PC-3 (cell line): ENCODE data around the gene B4GALNT4. TPM values are rescaled to one million over a fixed set of nuclear protein-coding genes. Genes with fewer than 3 reads are reported as not detected.
"Not testable (repeated sequence)": the region's sequence is repeated elsewhere in the genome, so short reads cannot be mapped to it uniquely, and the experiment has no call there.

Source experiments
- ATAC-seq: fragments of 200-7000 bp; cut with Tn5 transposase; 2 replicates; pipeline ENCODE4 v1.9.1; 2020; ENCODE audit warnings: mild to moderate bottlenecking, moderate library complexity
- BruUV-seq: library from RNA; stranded (reverse); fragments of 400-500 nt; replicated peaks from 2 replicates; lab custom pipeline; 2021; lab: Mats Ljungman, UMichigan
- CTCF ChIA-PET: fragments of 300-600 bp; sonication (Branson Sonifier 250); formaldehyde crosslinking; loops from one replicate; lab custom pipeline; 2022; ENCODE audit warnings: antibody characterized with exemption; lab: Charles Lee
- POLR2A ChIA-PET: fragments of 300-600 bp; sonication (Branson Sonifier 250); formaldehyde crosslinking; loops from one replicate; lab custom pipeline; 2022; ENCODE audit warnings: antibody characterized with exemption; ENCODE audit not compliant: unreplicated experiment; lab: Charles Lee
- DNase-seq: peaks from one replicate; pipeline ENCODE4 v3.0.0-alpha.2; 2015
- H2AFZ ChIP-seq: fragments of 300-600 bp; sonication (generic); 2 replicates; pipeline ENCODE4 v1.6.0; 2016; ENCODE audit warnings: antibody characterized with exemption, low read length
- H3F3A ChIP-seq: fragments of 300-600 bp; sonication (generic); one replicate; pipeline ENCODE4 v1.6.0; 2017; ENCODE audit warnings: antibody characterized with exemption, low read length, control low read depth, mild to moderate bottlenecking; ENCODE audit not compliant: unreplicated experiment
- H3K27ac ChIP-seq: fragments of 300-600 bp; sonication (generic); 2 replicates; pipeline ENCODE4 v1.5.1; 2016; ENCODE audit warnings: mild to moderate bottlenecking, low read length
- H3K27me3 ChIP-seq: fragments of 300-600 bp; sonication (generic); 2 replicates; pipeline ENCODE4 v1.6.1; 2016; ENCODE audit warnings: low read length, mixed read lengths
- H3K36me3 ChIP-seq: fragments of 300-600 bp; sonication (generic); 2 replicates; pipeline ENCODE4 v1.6.1; 2016; ENCODE audit warnings: low read depth, mixed run types, low read length, mixed read lengths
- H3K4me1 ChIP-seq: fragments of 300-600 bp; sonication (generic); 2 replicates; pipeline ENCODE4 v1.5.1; 2016; ENCODE audit warnings: low read length; ENCODE audit not compliant: insufficient read depth
- H3K4me2 ChIP-seq: fragments of 300-600 bp; sonication (generic); 2 replicates; pipeline ENCODE4 v1.6.0; 2016; ENCODE audit warnings: low read length
- H3K4me3 ChIP-seq: fragments of 300-600 bp; sonication (generic); 2 replicates; pipeline ENCODE4 v1.5.1; 2016; ENCODE audit warnings: mild to moderate bottlenecking, low read length, mixed read lengths
- H3K79me2 ChIP-seq: fragments of 300-600 bp; sonication (generic); 2 replicates; pipeline ENCODE4 v1.6.1; 2017; ENCODE audit warnings: low read length, mixed read lengths
- H3K9ac ChIP-seq: fragments of 300-600 bp; sonication (generic); 2 replicates; pipeline ENCODE4 v1.6.0; 2016; ENCODE audit warnings: mild to moderate bottlenecking, low read length
- H3K9me2 ChIP-seq: fragments of 300-600 bp; sonication (generic); replicated peaks from 2 replicates; pipeline ENCODE4 v1.6.1; 2016; ENCODE audit warnings: mixed run types, low read length, mixed read lengths
- H3K9me3 ChIP-seq: fragments of 300-600 bp; sonication (generic); 2 replicates; pipeline ENCODE4 v1.6.1; 2016; ENCODE audit warnings: low read length, mixed read lengths
- H4K20me1 ChIP-seq: fragments of 300-600 bp; sonication (generic); 2 replicates; pipeline ENCODE4 v1.6.1; 2016; ENCODE audit warnings: low read length, mixed read lengths
- EZH2 ChIP-seq: fragments of 300-600 bp; sonication (generic); IDR thresholded peaks from one replicate; pipeline ENCODE4 v1.6.1; 2017; ENCODE audit warnings: antibody characterized with exemption, mild to moderate bottlenecking, low read length; ENCODE audit not compliant: unreplicated experiment
- EZH2phosphoT487 ChIP-seq: fragments of 300-600 bp; sonication (generic); IDR thresholded peaks from 2 replicates; pipeline ENCODE4 v1.6.1; 2018; ENCODE audit warnings: mild to moderate bottlenecking, antibody characterized with exemption, low read length, borderline replicate concordance
- intact Hi-C: fragments of 100-400 bp; cut with micrococcal nuclease; formaldehyde crosslinking; loops from 2 replicates; pipeline ENCODE4 v1.9.0; 2023
- total RNA-seq: library from RNA; depleted of rRNA; stranded (reverse); fragments of >200 nt; gene quantifications from 2 replicates; pipeline ENCODE4 v1.2.3, GENCODE V29; 2014
- TF ChIP-seq, protein P1 (sequence below): fragments of 300-600 bp; sonication (generic); conservative IDR thresholded peaks from 2 replicates; pipeline ENCODE4 v1.5.1; 2017; ENCODE audit warnings: antibody characterized with exemption, low read depth, mild to moderate bottlenecking, low read length

Gene B4GALNT4
- total RNA-seq, 1 experiment from 2014 or later, result 52.9 TPM

DNA sequence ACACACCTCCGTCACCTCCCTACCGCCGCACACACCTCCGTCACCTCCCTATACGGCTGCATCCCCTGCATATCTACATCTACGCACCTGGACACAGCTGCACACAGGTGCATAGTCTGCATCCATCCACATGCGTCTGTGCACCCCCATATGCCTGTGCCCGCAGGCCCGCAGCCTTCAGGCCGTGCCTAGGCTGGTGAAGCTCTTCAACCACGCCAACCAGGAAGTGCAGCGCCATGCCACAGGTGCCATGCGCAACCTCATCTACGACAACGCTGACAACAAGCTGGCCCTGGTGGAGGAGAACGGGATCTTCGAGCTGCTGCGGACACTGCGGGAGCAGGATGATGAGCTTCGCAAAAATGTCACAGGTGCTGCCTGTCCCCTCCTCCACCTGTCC lies 29.5 kb downstream of the B4GALNT4 start:
- H3K9me2 ChIP-seq, result no peaks in the 10 kb centered on the region
- peaks cover 8% of the 10 kb centered on the region for H3K4me1 ChIP-seq
- H3K4me2 ChIP-seq, result no peak overlapping the region
- H3K4me3 ChIP-seq, result no peak overlapping the region
- peaks cover 36% of the 10 kb centered on the region for H3K36me3 ChIP-seq
- POLR2A ChIA-PET, result no interaction called here
- H3K79me2 ChIP-seq, result peaks cover 38% of the 10 kb centered on the region
- intact Hi-C loops, result loop anchor here (10.0 kb wide), 1 partner anchor 46 kb away; the partner anchor contains the start of gene ANO9
- H3F3A ChIP-seq, result no peaks in the 10 kb centered on the region
- H3K27me3 ChIP-seq, result no peaks in the 10 kb centered on the region
- H2AFZ ChIP-seq, result no peak overlapping the region
- DNase-seq, result no peak
- peaks cover 12% of the 10 kb centered on the region; the same call in 1 of the 2 replicates for H4K20me1 ChIP-seq
- H3K9ac ChIP-seq, result no peak overlapping the region
- TF ChIP-seq, protein P1, sequence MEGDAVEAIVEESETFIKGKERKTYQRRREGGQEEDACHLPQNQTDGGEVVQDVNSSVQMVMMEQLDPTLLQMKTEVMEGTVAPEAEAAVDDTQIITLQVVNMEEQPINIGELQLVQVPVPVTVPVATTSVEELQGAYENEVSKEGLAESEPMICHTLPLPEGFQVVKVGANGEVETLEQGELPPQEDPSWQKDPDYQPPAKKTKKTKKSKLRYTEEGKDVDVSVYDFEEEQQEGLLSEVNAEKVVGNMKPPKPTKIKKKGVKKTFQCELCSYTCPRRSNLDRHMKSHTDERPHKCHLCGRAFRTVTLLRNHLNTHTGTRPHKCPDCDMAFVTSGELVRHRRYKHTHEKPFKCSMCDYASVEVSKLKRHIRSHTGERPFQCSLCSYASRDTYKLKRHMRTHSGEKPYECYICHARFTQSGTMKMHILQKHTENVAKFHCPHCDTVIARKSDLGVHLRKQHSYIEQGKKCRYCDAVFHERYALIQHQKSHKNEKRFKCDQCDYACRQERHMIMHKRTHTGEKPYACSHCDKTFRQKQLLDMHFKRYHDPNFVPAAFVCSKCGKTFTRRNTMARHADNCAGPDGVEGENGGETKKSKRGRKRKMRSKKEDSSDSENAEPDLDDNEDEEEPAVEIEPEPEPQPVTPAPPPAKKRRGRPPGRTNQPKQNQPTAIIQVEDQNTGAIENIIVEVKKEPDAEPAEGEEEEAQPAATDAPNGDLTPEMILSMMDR, result no peak
- TF ChIP-seq EZH2, result no peak
- no peak for TF ChIP-seq EZH2phosphoT487
- CTCF ChIA-PET, result no interaction called here
- H3K27ac ChIP-seq, result no peak overlapping the region
- no peaks in the 10 kb centered on the region for H3K9me3 ChIP-seq
- ATAC-seq, result no peak
- no TSS peak for BruUV-seq

DNA sequence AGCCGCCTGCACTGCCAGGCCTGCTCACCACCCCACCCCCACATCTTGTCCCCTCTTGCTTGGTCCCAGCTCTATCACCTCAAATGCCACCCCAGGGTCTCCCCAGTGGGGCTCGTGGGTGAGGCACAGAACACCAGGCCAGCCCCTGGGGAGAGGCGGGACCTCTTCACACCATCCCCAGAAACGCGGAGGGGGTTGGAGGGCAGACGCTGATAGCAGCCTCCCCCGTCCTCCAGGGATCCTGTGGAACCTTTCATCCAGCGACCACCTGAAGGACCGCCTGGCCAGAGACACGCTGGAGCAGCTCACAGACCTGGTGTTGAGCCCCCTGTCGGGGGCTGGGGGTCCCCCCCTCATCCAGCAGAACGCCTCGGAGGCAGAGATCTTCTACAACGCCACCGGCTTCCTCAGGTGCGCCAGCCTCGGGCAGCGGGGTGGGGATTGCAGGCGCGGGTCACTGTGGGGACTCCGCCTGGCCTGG lies 30.5 kb downstream of the B4GALNT4 start:
- Histone ChIP-seq H3K27ac (no peak overlapping the region), H3F3A (no peaks in the 10 kb centered on the region), H3K27me3 (no peaks in the 10 kb centered on the region), H3K4me1 (peaks cover 7% of the 10 kb centered on the region; the same call in 1 of the 2 replicates), H4K20me1 (peaks cover 12% of the 10 kb centered on the region; the same call in 1 of the 2 replicates), H3K79me2 (peaks cover 29% of the 10 kb centered on the region), H2AFZ (no peak overlapping the region), H3K36me3 (peaks cover 41% of the 10 kb centered on the region), H3K9me2 (no peaks in the 10 kb centered on the region), H3K4me2 (no peak overlapping the region), H3K9ac (no peak overlapping the region), H3K9me3 (no peaks in the 10 kb centered on the region), H3K4me3 (no peak overlapping the region)
- POLR2A ChIA-PET, result no interaction called here
- no peak for ATAC-seq
- CTCF ChIA-PET, result no interaction called here
- no peak for DNase-seq
- intact Hi-C loops, result loop anchor here (10.0 kb wide), 1 partner anchor 45 kb away; the partner anchor contains the start of gene ANO9
- no TSS peak for BruUV-seq
- no peak for TF ChIP-seq EZH2phosphoT487
- no peak for TF ChIP-seq EZH2
- TF ChIP-seq, protein P1, result no peak

DNA sequence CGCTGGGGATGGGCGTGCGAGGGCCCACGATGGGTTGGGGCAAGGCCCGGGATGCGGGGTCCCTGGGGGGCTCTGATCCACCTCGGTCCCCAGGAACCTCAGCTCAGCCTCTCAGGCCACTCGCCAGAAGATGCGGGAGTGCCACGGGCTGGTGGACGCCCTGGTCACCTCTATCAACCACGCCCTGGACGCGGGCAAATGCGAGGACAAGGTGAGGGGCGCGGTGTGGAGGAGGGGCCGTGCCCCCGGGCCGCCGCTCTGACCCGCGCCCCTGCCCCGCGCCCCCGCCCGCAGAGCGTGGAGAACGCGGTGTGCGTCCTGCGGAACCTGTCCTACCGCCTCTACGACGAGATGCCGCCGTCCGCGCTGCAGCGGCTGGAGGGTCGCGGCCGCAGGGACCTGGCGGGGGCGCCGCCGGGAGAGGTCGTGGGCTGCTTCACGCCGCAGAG lies 31.0 kb downstream of the B4GALNT4 start:
- H3F3A ChIP-seq, result no peaks in the 10 kb centered on the region
- DNase-seq, result no peak
- H3K9me3 ChIP-seq, result no peaks in the 10 kb centered on the region
- no peak for ATAC-seq
- H3K27me3 ChIP-seq, result no peaks in the 10 kb centered on the region
- no peak overlapping the region for H2AFZ ChIP-seq
- H3K79me2 ChIP-seq, result peaks cover 24% of the 10 kb centered on the region
- H3K4me3 ChIP-seq, result no peak overlapping the region
- H3K4me1 ChIP-seq, result peaks cover 7% of the 10 kb centered on the region; the same call in 1 of the 2 replicates
- TF ChIP-seq, protein P1, result no peak
- POLR2A ChIA-PET, result no interaction called here
- no peak overlapping the region for H3K9ac ChIP-seq
- BruUV-seq, result no TSS peak
- peaks cover 41% of the 10 kb centered on the region for H3K36me3 ChIP-seq
- H3K27ac ChIP-seq, result no peak overlapping the region
- H4K20me1 ChIP-seq, result peaks cover 11% of the 10 kb centered on the region; the same call in 1 of the 2 replicates
- intact Hi-C loops, result no loop called here
- H3K4me2 ChIP-seq, result no peak overlapping the region
- CTCF ChIA-PET, result no interaction called here
- H3K9me2 ChIP-seq, result no peaks in the 10 kb centered on the region

- H3K27ac ChIP-seq, intact Hi-C loops, H3K9ac ChIP-seq, ATAC-seq, POLR2A ChIA-PET, H3F3A ChIP-seq, H3K4me2 ChIP-seq, BruUV-seq, H4K20me1 ChIP-seq, H3K27me3 ChIP-seq, H2AFZ ChIP-seq, DNase-seq, CTCF ChIA-PET, H3K4me3 ChIP-seq, H3K9me2 ChIP-seq, H3K9me3 ChIP-seq, H3K4me1 ChIP-seq: not testable (repeated sequence)
- Histone ChIP-seq H3K79me2 (peaks cover 15% of the 10 kb centered on the region), H3K36me3 (peaks cover 41% of the 10 kb centered on the region)
These were observed 31.9 kb downstream of the B4GALNT4 start for GRCh38 chr11:401196-401595.
